Measurements from ENCODE around the gene LOXL4.

DNA sequence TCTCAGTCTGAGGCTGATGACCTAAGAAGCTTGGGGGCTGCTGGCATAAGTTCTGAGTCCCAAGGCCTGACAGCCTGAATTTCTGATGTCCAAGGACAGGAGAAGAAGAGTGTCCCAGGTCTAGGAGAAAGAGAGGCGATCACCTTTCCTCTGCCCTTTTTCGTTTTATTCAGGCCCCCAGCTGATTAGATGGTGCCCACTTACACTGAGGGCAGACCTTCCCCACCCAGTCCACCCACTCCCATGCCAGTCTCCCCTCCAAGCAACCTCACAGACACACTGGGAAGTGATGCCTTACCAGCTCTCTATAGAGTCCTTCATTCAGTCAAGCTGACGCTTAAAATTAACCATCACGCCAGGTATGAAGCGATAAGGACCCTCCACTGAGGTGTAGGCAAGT is 19.3 kb upstream of the LOXL4 start:
- TF ChIP-seq POLR2A (IDR thresholded peaks at IDR 0.05) (no peak), EP300 (IDR thresholded peaks at IDR 0.05) (no peak)
- TF ChIP-seq, protein P1, sequence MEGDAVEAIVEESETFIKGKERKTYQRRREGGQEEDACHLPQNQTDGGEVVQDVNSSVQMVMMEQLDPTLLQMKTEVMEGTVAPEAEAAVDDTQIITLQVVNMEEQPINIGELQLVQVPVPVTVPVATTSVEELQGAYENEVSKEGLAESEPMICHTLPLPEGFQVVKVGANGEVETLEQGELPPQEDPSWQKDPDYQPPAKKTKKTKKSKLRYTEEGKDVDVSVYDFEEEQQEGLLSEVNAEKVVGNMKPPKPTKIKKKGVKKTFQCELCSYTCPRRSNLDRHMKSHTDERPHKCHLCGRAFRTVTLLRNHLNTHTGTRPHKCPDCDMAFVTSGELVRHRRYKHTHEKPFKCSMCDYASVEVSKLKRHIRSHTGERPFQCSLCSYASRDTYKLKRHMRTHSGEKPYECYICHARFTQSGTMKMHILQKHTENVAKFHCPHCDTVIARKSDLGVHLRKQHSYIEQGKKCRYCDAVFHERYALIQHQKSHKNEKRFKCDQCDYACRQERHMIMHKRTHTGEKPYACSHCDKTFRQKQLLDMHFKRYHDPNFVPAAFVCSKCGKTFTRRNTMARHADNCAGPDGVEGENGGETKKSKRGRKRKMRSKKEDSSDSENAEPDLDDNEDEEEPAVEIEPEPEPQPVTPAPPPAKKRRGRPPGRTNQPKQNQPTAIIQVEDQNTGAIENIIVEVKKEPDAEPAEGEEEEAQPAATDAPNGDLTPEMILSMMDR (IDR thresholded peaks at IDR 0.05): no peak
